Fibroblast of pulmonary artery (primary cell): ENCODE measurements around the gene SLC7A6.

ENCODE experiments used
- DNase-seq: peaks from one replicate; pipeline ENCODE4 v3.0.0-alpha.2; 2010; ENCODE audit warnings: low read depth
- H3K4me3 ChIP-seq: replicated peaks from 2 replicates; pipeline ENCODE4 v1.5.1; 2011; ENCODE audit warnings: low read depth, mild to moderate bottlenecking, control low read depth, low read length, moderate library complexity
- CTCF ChIP-seq: IDR thresholded peaks from 2 replicates; pipeline ENCODE4 v1.5.1; 2011; ENCODE audit warnings: mild to moderate bottlenecking, control low read depth, low read length, inconsistent platforms; ENCODE audit errors: missing control alignments

Gene SLC7A6

GRCh38 chr16:68253721-68254120 is 10.6 kb upstream of the SLC7A6 start:
- no peak overlapping the region for H3K4me3 ChIP-seq
- no peak for DNase-seq
- TF ChIP-seq CTCF, result no peak

DNA sequence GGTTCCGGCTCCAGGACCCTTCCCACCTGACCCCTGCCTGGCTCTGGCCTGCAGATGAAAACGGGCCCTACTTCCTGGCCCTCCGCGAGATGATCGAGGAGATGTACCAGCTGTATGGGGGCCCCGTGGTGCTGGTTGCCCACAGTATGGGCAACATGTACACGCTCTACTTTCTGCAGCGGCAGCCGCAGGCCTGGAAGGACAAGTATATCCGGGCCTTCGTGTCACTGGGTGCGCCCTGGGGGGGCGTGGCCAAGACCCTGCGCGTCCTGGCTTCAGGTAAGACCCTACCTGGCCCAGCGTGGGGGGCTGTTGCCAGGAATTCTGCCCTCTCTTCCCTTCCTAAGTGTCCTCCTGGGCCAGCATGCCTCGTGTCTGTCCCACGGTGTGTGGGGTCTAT is 8.6 kb upstream of the SLC7A6 start:
- H3K4me3 ChIP-seq, result no peak overlapping the region
- no peak for TF ChIP-seq CTCF
- DNase-seq, result no peak

- H3K4me3 ChIP-seq, result no peak overlapping the region
- no peak for DNase-seq
- TF ChIP-seq CTCF, result no peak
These were observed 6.9 kb upstream of the SLC7A6 start for GRCh38 chr16:68257251-68257905.

DNA sequence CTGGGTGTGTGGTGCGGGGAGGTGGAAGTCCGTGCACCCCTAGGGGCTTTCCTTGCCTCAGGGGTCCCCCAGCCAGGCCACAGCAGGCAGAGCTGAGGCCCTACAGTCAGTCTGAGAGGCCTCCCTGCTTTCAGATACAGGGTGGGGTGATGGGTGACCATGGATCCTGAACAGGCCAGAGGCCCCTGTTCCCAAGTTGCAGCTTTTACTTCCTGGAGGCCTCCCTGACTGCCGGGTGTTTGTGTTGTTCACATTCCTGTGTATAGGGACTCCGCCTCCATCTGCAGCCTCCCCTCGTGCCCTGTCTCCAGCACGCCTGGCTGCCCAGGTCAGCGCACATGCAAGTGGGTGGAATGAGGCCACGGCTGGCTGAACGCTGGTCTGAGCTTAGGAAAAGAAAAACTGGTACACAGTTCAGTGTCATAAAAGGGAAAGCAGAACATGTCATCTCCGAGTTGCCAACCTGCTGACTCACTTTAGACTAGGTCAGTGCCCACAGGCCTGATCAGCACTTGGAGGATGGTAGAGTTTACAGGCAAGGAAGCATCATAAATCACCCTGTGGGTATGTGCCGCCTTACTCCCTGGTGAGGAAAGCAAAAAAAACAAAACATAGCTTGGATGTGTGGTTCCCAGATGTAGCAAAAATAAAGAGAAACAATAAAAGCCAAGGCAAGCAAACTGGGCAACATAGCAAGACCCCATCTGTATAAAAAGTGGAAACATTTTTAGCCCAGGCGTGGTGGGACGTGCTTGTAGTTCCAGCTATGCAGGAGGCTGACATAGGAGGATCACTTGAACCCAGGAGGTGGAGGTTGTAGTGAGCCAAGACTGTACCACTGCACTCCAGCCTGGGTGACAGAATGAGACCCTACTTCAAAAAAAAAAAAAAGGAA is 6.2 kb upstream of the SLC7A6 start:
- no peak for TF ChIP-seq CTCF
- no peak overlapping the region for H3K4me3 ChIP-seq
- DNase-seq, result peak; percentile 33

DNA sequence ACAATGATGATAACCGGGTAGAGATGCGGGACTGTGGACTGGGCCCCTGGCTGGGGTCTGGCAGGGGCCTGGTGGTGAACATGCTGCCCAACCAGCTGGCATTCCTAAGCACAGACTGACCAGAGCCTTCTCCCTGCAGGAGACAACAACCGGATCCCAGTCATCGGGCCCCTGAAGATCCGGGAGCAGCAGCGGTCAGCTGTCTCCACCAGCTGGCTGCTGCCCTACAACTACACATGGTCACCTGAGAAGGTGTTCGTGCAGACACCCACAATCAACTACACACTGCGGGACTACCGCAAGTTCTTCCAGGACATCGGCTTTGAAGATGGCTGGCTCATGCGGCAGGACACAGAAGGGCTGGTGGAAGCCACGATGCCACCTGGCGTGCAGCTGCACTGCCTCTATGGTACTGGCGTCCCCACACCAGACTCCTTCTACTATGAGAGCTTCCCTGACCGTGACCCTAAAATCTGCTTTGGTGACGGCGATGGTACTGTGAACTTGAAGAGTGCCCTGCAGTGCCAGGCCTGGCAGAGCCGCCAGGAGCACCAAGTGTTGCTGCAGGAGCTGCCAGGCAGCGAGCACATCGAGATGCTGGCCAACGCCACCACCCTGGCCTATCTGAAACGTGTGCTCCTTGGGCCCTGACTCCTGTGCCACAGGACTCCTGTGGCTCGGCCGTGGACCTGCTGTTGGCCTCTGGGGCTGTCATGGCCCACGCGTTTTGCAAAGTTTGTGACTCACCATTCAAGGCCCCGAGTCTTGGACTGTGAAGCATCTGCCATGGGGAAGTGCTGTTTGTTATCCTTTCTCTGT is 5.1 kb upstream of the SLC7A6 start:
- no peak for TF ChIP-seq CTCF
- no peak overlapping the region for H3K4me3 ChIP-seq
- no peak for DNase-seq

- peak overlapping the region; percentile 89 for H3K4me3 ChIP-seq
- DNase-seq, result no peak
- no peak for TF ChIP-seq CTCF
These were observed 683 bp upstream of the SLC7A6 start for GRCh38 chr16:68263559-68264127.
